GM18907 (cell line): ENCODE measurements around the gene JAG2.

Source experiments
- ATAC-seq: cut with Tn5 transposase; IDR thresholded peaks from one replicate; pipeline ENCODE4 v1.9.1; 2021; ENCODE audit warnings: mild to moderate bottlenecking, moderate library complexity; ENCODE audit not compliant: unreplicated experiment

Gene JAG2

DNA sequence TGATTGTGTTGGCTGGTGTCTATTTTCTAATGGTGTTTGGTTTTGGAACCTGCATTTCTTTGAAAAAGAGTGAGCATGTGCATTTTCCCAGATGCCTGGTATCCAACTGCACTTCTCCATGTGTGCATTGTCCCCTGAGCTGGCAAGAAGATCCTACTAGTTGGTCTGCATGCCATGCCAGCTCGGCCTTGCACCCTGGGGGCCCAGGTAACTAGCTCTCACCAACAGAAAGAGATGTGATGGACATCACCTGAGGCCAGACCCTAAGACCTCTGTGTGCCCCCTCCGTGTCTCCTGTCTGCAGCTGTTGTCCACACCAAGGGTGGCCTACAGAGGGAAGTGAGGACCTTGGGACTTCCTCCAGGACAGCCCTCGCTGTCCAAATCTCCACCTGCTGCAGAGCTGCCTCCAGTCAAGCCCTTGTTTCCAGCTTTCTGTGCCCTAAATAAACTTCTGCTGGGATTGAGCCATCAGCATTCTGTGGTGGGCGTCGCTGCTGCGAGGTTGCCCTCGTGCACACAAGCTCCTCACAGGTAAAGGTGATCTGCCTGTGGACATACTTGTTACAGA is 73.3 kb downstream of the JAG2 start:
- ATAC-seq = no peak

DNA sequence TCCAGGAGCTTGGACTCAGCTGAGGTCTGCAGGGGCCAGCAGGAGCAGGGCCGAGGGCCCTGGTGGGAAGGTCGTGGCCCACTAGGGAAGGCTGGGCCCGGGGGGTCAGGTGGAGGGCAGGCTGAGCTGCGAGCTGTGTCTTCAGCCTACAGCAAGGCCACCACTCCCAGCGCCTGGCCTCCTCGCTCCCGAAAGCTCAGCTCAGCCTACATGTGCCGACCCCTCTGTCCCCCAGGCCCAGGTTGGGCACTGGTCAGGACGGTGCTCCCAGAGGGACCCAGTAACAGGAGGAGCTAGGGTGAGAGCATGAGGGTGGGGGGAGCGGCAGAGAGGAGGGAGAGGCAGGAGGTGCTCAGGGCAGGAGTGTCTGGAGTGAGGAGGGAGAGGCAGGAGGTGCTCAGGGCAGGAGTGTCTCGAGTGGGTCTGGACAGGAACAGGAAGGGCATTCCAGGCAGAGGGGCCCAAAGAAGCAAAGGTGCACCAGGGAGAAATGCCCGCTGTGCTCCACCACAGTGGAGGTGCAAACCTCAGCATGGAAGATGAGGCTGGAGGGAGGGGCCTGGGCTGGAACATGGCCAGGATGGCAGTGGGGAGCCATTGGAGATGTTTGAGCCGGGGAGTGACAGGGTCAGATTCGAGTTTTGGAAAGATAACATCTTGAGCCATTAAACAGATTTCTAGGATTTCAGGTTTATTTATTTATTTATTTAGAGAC is 74.2 kb downstream of the JAG2 start:
- no peak for ATAC-seq

GRCh38 chr14:105093431-105094192 is 75.0 kb downstream of the JAG2 start:
- peak; percentile 49 for ATAC-seq

GRCh38 chr14:105093038-105093430 is 75.5 kb downstream of the JAG2 start:
- ATAC-seq = no peak

DNA sequence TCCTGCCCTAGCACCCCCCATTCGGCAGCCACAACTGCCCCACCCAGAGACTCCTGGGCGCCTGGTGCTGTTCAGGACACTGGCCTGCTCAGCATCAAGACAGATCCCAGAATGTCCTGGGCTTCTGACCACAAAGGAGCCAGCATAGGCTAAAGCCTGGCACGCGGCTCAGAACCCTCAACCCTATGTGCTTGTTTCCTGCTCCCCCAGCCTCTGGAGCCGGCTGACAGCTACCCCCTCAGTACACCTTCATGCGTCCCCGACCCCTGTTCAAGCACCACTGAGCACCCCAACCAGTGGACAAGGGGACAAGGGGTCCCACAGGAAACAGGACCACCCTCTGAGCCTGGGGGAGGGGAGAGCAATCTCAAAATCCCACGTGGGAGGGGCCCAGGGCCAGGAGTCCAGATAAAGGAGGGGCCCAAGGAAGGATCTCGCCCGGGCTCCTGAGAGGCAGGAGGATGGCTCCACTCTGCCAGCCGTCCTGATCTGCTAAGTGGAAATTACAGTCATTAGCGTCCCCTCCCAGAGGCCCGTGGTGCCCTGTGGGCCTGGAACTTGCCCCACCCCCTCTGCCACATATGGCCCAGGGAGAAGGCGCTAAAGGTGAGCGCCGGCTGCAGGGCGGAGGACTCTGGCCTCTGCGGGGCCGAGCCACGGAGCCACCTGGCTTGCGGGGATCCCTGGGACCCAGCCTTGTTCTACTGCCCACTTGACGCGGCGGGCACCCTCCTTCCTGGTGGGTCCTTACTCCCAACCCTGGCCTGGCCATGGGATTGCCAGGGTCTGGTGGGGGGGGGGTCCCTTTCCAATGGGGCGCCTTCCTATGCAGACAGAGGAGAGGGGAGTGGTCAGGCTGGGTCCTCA is 76.2 kb downstream of the JAG2 start:
- no peak for ATAC-seq

- no peak for ATAC-seq
These were observed 76.9 kb downstream of the JAG2 start for GRCh38 chr14:105091517-105092170.

- no peak for ATAC-seq
These were observed 77.5 kb downstream of the JAG2 start for GRCh38 chr14:105091054-105091516.
